ENCODE data around the gene TXNRD1. TPM values are rescaled to one million over a fixed set of nuclear protein-coding genes. Genes with fewer than 3 reads are reported as not detected.
A peak's percentile ranks its signal among the peaks of the same experiment; 100 is the strongest.
"Not testable (repeated sequence)": the region's sequence is repeated elsewhere in the genome, so short reads cannot be mapped to it uniquely, and the experiment has no call there.

Gene TXNRD1
- total and polyA plus RNA-seq, 11 donors = 26.6 to 384 (median 90.8) TPM

GRCh38 chr12:104258476-104259067, 43.0 kb downstream of the TXNRD1 start:
- WGBS, 4 donors = 85 to 88% (median 87%) methylated on average over 2 of the region's 2 CpGs
- Histone ChIP-seq H3K4me1 (no peaks in the 10 kb centered on the region), H3K9me3 (no peaks in the 10 kb centered on the region), H3K4me3 (no peak overlapping the region), H3K36me3 (no peaks in the 10 kb centered on the region), H3K27me3 (no peaks in the 10 kb centered on the region), H3K27ac (no peak overlapping the region)
- no peak for DNase-seq
- ATAC-seq = peak in 1 of 4 donors; percentile 42
- TF ChIP-seq POLR2A (IDR thresholded peaks at IDR 0.05) = no peak
- TF ChIP-seq CTCF (IDR thresholded peaks at IDR 0.05) = no peak
- intact Hi-C loops (cut with DNase I) = no loop called here

DNA sequence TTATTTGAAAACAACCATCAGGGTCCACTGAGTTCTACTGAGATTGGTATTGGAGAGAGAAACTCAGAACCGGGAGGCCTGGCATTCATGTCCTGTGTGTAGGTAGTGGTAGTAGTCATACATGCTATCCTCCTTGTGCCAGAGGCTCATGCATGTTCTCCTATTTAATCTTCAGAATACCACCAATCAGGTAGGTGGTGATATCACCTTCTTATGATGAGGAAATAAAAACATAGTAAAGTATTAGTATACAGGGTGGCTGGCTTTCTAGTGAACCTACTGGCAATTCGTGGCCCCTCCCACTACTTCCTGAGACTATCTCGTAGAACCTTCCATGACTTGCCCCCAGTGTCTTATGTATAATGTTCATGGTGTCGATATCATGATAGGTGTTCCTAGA, 47.4 kb downstream of the TXNRD1 start:
- Histone ChIP-seq H3K4me1 (peaks cover 0 to 5% (median 0%) of the 10 kb centered on the region in 12 donors), H3K9me3 (no peaks in the 10 kb centered on the region), H3K27ac (no peak overlapping the region), H3K4me3 (no peak overlapping the region), H3K36me3 (no peaks in the 10 kb centered on the region), H3K27me3 (no peaks in the 10 kb centered on the region)
- DNase-seq = no peak
- WGBS, 4 donors = 69 to 86% (median 80%) methylated on average over 4 of the region's 4 CpGs
- intact Hi-C loops (cut with DNase I) = no loop called here
- no peak for ATAC-seq
- no peak for TF ChIP-seq POLR2A (IDR thresholded peaks at IDR 0.05)
- TF ChIP-seq CTCF (IDR thresholded peaks at IDR 0.05) = no peak

DNA sequence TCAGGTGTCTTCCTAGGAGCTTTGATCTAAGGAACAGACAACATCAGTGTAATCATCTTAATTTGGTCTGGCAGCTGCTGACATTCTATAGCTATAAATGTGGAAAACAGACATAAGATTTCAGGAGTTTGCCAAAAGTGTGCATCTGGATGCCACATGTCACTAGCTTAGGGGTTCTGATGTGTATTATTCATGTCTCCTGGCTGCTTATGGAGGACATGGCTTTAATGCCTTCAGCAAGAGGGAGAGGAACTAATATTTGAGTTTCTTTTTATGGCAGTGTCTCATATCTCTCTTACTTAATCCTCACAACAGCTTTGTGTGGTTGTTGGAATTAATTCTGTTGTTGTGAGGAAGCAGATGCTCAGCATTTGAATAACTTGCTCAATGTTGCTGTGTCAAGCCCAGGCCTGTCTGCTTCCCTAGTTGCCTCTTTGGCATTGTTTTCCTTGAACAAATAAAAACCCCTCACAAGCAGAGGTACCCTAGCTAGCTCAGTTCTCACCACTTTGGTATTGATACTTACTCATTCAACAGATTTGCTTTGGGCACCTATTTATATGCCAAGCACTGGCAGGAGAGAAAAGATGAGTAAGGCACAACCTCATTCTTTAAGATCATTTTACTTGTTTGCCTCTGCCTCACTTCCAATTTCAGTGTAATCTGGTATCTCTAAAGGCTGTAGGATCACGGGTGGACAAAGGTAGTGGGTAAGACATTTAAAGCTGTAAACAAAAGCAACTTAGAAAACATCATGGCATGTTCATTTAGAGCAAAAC, 48.2 kb downstream of the TXNRD1 start:
- ATAC-seq = no peak
- TF ChIP-seq CTCF (IDR thresholded peaks at IDR 0.05) (no peak), POLR2A (IDR thresholded peaks at IDR 0.05) (no peak)
- Histone ChIP-seq H3K9me3 (no peaks in the 10 kb centered on the region), H3K4me1 (peaks cover 0 to 5% (median 0%) of the 10 kb centered on the region in 12 donors), H3K4me3 (no peak overlapping the region), H3K27ac (no peak overlapping the region), H3K27me3 (no peaks in the 10 kb centered on the region), H3K36me3 (no peaks in the 10 kb centered on the region)
- DNase-seq = no peak
- intact Hi-C loops (cut with DNase I) = no loop called here
- WGBS, 4 donors = 61 to 77% (median 73%) methylated on average over 1 of the region's 1 CpG

- H3K9me3 ChIP-seq; H3K4me3 ChIP-seq; H3K27me3 ChIP-seq; H3K36me3 ChIP-seq; H3K4me1 ChIP-seq; ATAC-seq; H3K27ac ChIP-seq; intact Hi-C loops (cut with DNase I); DNase-seq: not testable (repeated sequence)
- 93 to 97% (median 97%) methylated on average over 18 to 19 of the region's 24 CpGs for WGBS, 4 donors
Observed at GRCh38 chr12:104265436-104265835, 49.9 kb downstream of the TXNRD1 start.
